ENCODE measurements around the gene SNAPC4.

DNA sequence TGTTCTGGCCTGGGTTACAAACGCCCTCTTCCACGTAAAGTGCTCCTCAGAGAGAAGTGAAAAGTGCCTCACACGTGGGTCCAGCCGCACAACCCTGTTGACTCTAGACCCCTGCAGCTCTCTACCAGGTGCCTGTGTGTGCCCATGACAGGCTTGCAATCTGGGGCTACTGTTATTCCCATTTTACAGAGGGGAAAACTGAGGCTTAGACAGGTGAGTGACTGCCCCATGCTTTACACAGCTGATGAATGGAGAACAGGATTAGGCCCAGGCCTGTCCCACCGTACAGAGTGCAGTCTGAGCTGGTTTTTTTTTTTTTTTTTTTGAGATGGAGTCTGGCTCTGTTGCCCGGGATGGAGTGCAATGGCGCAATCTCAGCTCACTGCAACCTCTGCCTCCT lies 45.8 kb upstream of the SNAPC4 start:
- TF ChIP-seq CTCF (IDR thresholded peaks at IDR 0.05; ENCODE audit: low read depth, low read length, poor library complexity, severe bottlenecking) (no peak), EZH2phosphoT487 (IDR thresholded peaks at IDR 0.05; ENCODE audit: borderline replicate concordance, low read length) (no peak)

Data from DOHH2 (cell line).